ENCODE data around the gene PRR19. TPM values are rescaled to one million over a fixed set of nuclear protein-coding genes. Genes with fewer than 3 reads are reported as not detected.

The PRR19 gene
- total and polyA plus RNA-seq, 2 donors (not counting 1 experiment from before 2014, with no cell fraction given): 0.39 to 0.54 TPM

DNA sequence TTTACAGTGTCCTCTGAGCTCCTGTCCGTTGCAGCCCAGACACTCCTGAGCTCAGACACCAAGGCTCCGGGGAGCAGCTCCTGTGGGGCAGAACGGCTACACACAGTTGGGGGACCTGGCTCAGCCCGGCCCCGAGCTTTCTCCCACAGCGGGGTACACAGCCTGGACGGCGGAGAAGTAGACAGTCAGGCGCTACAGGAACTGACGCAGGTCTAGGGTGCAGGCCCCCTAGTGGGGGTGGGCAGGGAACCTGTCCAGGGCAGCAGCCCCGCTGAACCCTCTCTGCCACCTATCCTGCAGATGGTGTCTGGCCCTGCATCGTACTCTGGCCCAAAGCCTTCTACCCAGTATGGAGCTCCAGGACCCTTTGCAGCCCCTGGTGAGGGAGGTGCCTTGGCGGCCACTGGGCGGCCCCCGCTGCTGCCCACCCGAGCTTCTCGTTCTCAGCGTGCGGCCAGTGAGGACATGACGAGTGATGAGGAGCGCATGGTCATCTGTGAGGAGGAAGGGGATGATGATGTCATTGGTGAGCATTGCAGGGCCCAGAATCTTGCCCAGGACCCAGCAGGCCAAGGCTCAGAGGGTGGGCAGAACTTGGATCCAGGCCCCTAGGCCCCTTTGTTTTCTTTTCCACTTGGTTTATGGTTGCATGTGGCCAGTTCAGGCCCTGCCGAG is 12.9 kb upstream of the PRR19 start:
- ChIA-PET CTCF (interaction anchor here (0.7 to 2.9 kb wide), 7 partner anchors 9 to 180 kb away, joined by 3 to 12 read pairs (median 4); partner anchors contain the start of genes POU2F2 and PRR19), POLR2A (interaction anchor here (0.8 kb wide), 1 partner anchor 9 kb away, joined by 3 read pairs; no protein-coding TSS in a partner anchor)
- no peak overlapping the region for H3K27ac ChIP-seq (ENCODE audit: low read length in 2 of 2)
- intact Hi-C loops (cut with micrococcal nuclease): no loop called here
- H3K4me2 ChIP-seq (replicated peaks; ENCODE audit: low read depth, low read length, poor library complexity, severe bottlenecking): no peak overlapping the region
- H3K27ac Mint-ChIP-seq: peak overlapping the region; percentile 26
- DNase-seq: no peak
- peaks cover 26% of the 10 kb centered on the region for H3K4me1 Mint-ChIP-seq
- no peaks in the 10 kb centered on the region for H3K9me3 ChIP-seq (ENCODE audit: control extremely low read depth in 1 of 3, control insufficient read depth in 2 of 3, insufficient read depth in 1 of 3, low read length in 2 of 3)
- ATAC-seq (ENCODE audit: low read depth): no peak
- 99% methylated on average over 21 of the region's 22 CpGs for WGBS (ENCODE audit: insufficient coverage)
- TF ChIP-seq CTCF (IDR thresholded peaks at IDR 0.05) (no peak), EZH2 (IDR thresholded peaks at IDR 0.05; ENCODE audit: borderline replicate concordance, insufficient read depth, low read depth, low read length, poor library complexity, severe bottlenecking) (no peak)
- no peaks in the 10 kb centered on the region for H3K27me3 Mint-ChIP-seq
- no peak overlapping the region for H3K4me3 Mint-ChIP-seq
- peaks cover 18% of the 10 kb centered on the region for H3K79me2 ChIP-seq (ENCODE audit: control insufficient read depth, insufficient read depth, low read length)
- H3K36me3 ChIP-seq (replicated peaks in 1 of 2; ENCODE audit: control extremely low read depth in 1 of 2, control insufficient read depth in 1 of 2, extremely low read depth in 1 of 2, insufficient read depth in 2 of 2, low read length in 1 of 2): peaks cover 1 to 73% of the 10 kb centered on the region in 2 experiments
- no peaks in the 10 kb centered on the region for H3K27me3 ChIP-seq (replicated peaks in 1 of 4; ENCODE audit: control extremely low read depth in 1 of 4, control insufficient read depth in 3 of 4, insufficient read depth in 4 of 4, low read length in 3 of 4)
- no peak overlapping the region for H2AFZ ChIP-seq (ENCODE audit: insufficient read depth, low read depth, low read length, poor library complexity, severe bottlenecking)
- peaks cover 46% of the 10 kb centered on the region for H4K20me1 ChIP-seq (ENCODE audit: control insufficient read depth, insufficient read depth, low read length, poor library complexity, severe bottlenecking)
- no peaks in the 10 kb centered on the region for H3K9me3 Mint-ChIP-seq (ENCODE audit: insufficient read depth)
- peaks cover 18 to 24% of the 10 kb centered on the region in 2 donors for H3K4me1 ChIP-seq (ENCODE audit: control insufficient read depth in 2 of 2, insufficient read depth in 2 of 2, low read length in 2 of 2)
- H3K4me3 ChIP-seq (ENCODE audit: control extremely low read depth in 1 of 5, extremely low read depth in 1 of 5, insufficient read depth in 1 of 5, low read depth in 2 of 5, low read length in 4 of 5): no peak overlapping the region
- no peak overlapping the region for H3K9ac ChIP-seq (ENCODE audit: low read length)

GRCh38 chr19:42289556-42290041 is 12.3 kb upstream of the PRR19 start:
- peaks cover 44% of the 10 kb centered on the region for H4K20me1 ChIP-seq (ENCODE audit: control insufficient read depth, insufficient read depth, low read length, poor library complexity, severe bottlenecking)
- H3K4me1 ChIP-seq (ENCODE audit: control insufficient read depth in 2 of 2, insufficient read depth in 2 of 2, low read length in 2 of 2): peaks cover 18 to 23% of the 10 kb centered on the region in 2 donors
- no peaks in the 10 kb centered on the region for H3K9me3 Mint-ChIP-seq (ENCODE audit: insufficient read depth)
- intact Hi-C loops (cut with micrococcal nuclease): no loop called here
- TF ChIP-seq EZH2 (IDR thresholded peaks at IDR 0.05; ENCODE audit: borderline replicate concordance, insufficient read depth, low read depth, low read length, poor library complexity, severe bottlenecking): no peak
- TF ChIP-seq CTCF (IDR thresholded peaks at IDR 0.05): no peak
- H3K9ac ChIP-seq (ENCODE audit: low read length): no peak overlapping the region
- H3K4me1 Mint-ChIP-seq: peaks cover 25% of the 10 kb centered on the region
- no peaks in the 10 kb centered on the region for H3K27me3 Mint-ChIP-seq
- no peak overlapping the region for H3K27ac Mint-ChIP-seq
- H2AFZ ChIP-seq (ENCODE audit: insufficient read depth, low read depth, low read length, poor library complexity, severe bottlenecking): no peak overlapping the region
- H3K36me3 ChIP-seq (replicated peaks in 1 of 2; ENCODE audit: control extremely low read depth in 1 of 2, control insufficient read depth in 1 of 2, extremely low read depth in 1 of 2, insufficient read depth in 2 of 2, low read length in 1 of 2): peaks cover 1 to 77% of the 10 kb centered on the region in 2 experiments
- ChIA-PET CTCF (interaction anchor here (0.8 to 2.9 kb wide), 4 partner anchors 38 to 180 kb away, joined by 3 to 10 read pairs (median 6); partner anchors contain the start of gene POU2F2), POLR2A (interaction anchor here (0.8 kb wide), 1 partner anchor 9 kb away, joined by 3 read pairs; no protein-coding TSS in a partner anchor)
- no peak overlapping the region for H3K4me3 ChIP-seq (ENCODE audit: control extremely low read depth in 1 of 5, extremely low read depth in 1 of 5, insufficient read depth in 1 of 5, low read depth in 2 of 5, low read length in 4 of 5)
- no peaks in the 10 kb centered on the region for H3K9me3 ChIP-seq (ENCODE audit: control extremely low read depth in 1 of 3, control insufficient read depth in 2 of 3, insufficient read depth in 1 of 3, low read length in 2 of 3)
- 96% methylated on average over 6 of the region's 8 CpGs for WGBS (ENCODE audit: insufficient coverage)
- DNase-seq (no peak), ATAC-seq (ENCODE audit: low read depth) (no peak)
- H3K27me3 ChIP-seq (replicated peaks in 1 of 4; ENCODE audit: control extremely low read depth in 1 of 4, control insufficient read depth in 3 of 4, insufficient read depth in 4 of 4, low read length in 3 of 4): no peaks in the 10 kb centered on the region
- no peak overlapping the region for H3K4me2 ChIP-seq (replicated peaks; ENCODE audit: low read depth, low read length, poor library complexity, severe bottlenecking)
- H3K79me2 ChIP-seq (ENCODE audit: control insufficient read depth, insufficient read depth, low read length): peaks cover 16% of the 10 kb centered on the region
- H3K27ac ChIP-seq (ENCODE audit: low read length in 2 of 2): no peak overlapping the region
- no peak overlapping the region for H3K4me3 Mint-ChIP-seq

Measured in B cell (primary cell).